Liver (tissue), 9 donors: Measurements from ENCODE around the gene AMHR2. TPM values are rescaled to one million over a fixed set of nuclear protein-coding genes. Genes with fewer than 3 reads are reported as not detected.
"Not testable (repeated sequence)": the region's sequence is repeated elsewhere in the genome, so short reads cannot be mapped to it uniquely, and the experiment has no call there.

Experiments used
- DNase-seq: peaks from one replicate; pipeline ENCODE4 v3.0.0-alpha.2; 2017; ENCODE audit warnings: low spot score
- H3K27ac ChIP-seq, 2 donors: one replicate each; pipeline ENCODE4 v1.7.0; 2013; ENCODE audit warnings: inconsistent platforms in 2 of 2, low read length in 2 of 2, control low read depth in 1 of 2, low read depth in 1 of 2, mild to moderate bottlenecking in 1 of 2
- H3K27me3 ChIP-seq, 4 donors: one replicate each; pipeline versions ENCODE4 v1.6.1 to v1.7.0; 2013; ENCODE audit warnings: low read length in 3 of 4, inconsistent platforms in 1 of 4, mild to moderate bottlenecking in 1 of 4, moderate library complexity in 1 of 4; ENCODE audit not compliant: control insufficient read depth in 4 of 4, insufficient read depth in 4 of 4
- H3K36me3 ChIP-seq, 4 donors: one replicate each; pipeline versions ENCODE4 v1.6.1 to v1.7.0; 2013; ENCODE audit warnings: low read length in 3 of 4, mild to moderate bottlenecking in 3 of 4, low read depth in 1 of 4, moderate library complexity in 1 of 4; ENCODE audit not compliant: control insufficient read depth in 4 of 4, insufficient read depth in 3 of 4
- H3K4me1 ChIP-seq, 4 donors: one replicate each; pipeline versions ENCODE4 v1.6.1 to v1.7.0; 2013; ENCODE audit warnings: low read length in 3 of 4, mild to moderate bottlenecking in 3 of 4, moderate library complexity in 1 of 4; ENCODE audit not compliant: control insufficient read depth in 4 of 4, insufficient read depth in 4 of 4
- H3K4me3 ChIP-seq, 3 donors: one replicate each; pipeline versions ENCODE4 v1.6.1 to v1.7.0; 2013; ENCODE audit warnings: low read length in 3 of 3, control low read depth in 1 of 3, low read depth in 1 of 3, mild to moderate bottlenecking in 1 of 3
- H3K9ac ChIP-seq, 2 donors: one replicate each; pipeline ENCODE4 v1.7.0; 2013; ENCODE audit warnings: low read length in 2 of 2, mild to moderate bottlenecking in 2 of 2, moderate library complexity in 2 of 2, control low read depth in 1 of 2, low read depth in 1 of 2
- H3K9me3 ChIP-seq, 4 donors: one replicate each; pipeline versions ENCODE4 v1.6.1 to v1.7.0; 2013; ENCODE audit warnings: low read length in 3 of 4; ENCODE audit not compliant: control insufficient read depth in 4 of 4
- ATF3 ChIP-seq: IDR thresholded peaks from 2 replicates; pipeline ENCODE4 v1.6.1; 2016; ENCODE audit warnings: antibody characterized with exemption
- CTCF ChIP-seq: fragments of 150-350 bp; IDR thresholded peaks from 2 replicates; pipeline ENCODE4 v1.5.1; 2017; ENCODE audit warnings: improper control_type of control experiment, low read depth, low read length; ENCODE audit not compliant: missing input control
- FOXA1 ChIP-seq: IDR thresholded peaks from 2 replicates; pipeline ENCODE4 v1.6.1; 2016; ENCODE audit warnings: antibody characterized with exemption
- FOXA2 ChIP-seq: IDR thresholded peaks from 2 replicates; pipeline ENCODE4 v1.6.1; 2016; ENCODE audit warnings: antibody characterized with exemption
- GABPA ChIP-seq, 2 donors: IDR thresholded peaks in 1 of 2; conservative IDR thresholded peaks in 1 of 2; 2 replicates each; pipeline ENCODE4 v1.6.1; 2016; ENCODE audit warnings: antibody characterized with exemption in 2 of 2, mild to moderate bottlenecking in 1 of 2, moderate library complexity in 1 of 2
- HNF4A ChIP-seq, 2 donors: conservative IDR thresholded peaks; 2 replicates each; pipeline ENCODE4 v1.6.1; 2016; ENCODE audit warnings: antibody characterized with exemption in 2 of 2, mild to moderate bottlenecking in 2 of 2
- HNF4G ChIP-seq: IDR thresholded peaks from 2 replicates; pipeline ENCODE4 v1.6.1; 2016; ENCODE audit warnings: antibody characterized with exemption
- JUND ChIP-seq, 2 donors: IDR thresholded peaks; 2 replicates each; pipeline ENCODE4 v1.6.1; 2016; ENCODE audit warnings: antibody characterized with exemption in 2 of 2
- MAX ChIP-seq: IDR thresholded peaks from 2 replicates; pipeline ENCODE4 v1.6.1; 2016; ENCODE audit warnings: antibody characterized with exemption
- NR2F2 ChIP-seq: IDR thresholded peaks from 2 replicates; pipeline ENCODE4 v1.6.1; 2016; ENCODE audit warnings: antibody characterized with exemption
- RAD21 ChIP-seq, 2 donors: IDR thresholded peaks; 2 replicates each; pipeline ENCODE4 v1.6.1; 2016; ENCODE audit warnings: antibody characterized with exemption in 2 of 2, mild to moderate bottlenecking in 2 of 2
- RXRA ChIP-seq, 2 donors: IDR thresholded peaks; 2 replicates each; pipeline ENCODE4 v1.6.1; 2017 to 2018; ENCODE audit warnings: antibody characterized with exemption in 2 of 2, mild to moderate bottlenecking in 1 of 2
- SP1 ChIP-seq: IDR thresholded peaks from 2 replicates; pipeline ENCODE4 v1.6.1; 2018; ENCODE audit warnings: antibody characterized with exemption, mild to moderate bottlenecking
- TAF1 ChIP-seq: conservative IDR thresholded peaks from 2 replicates; pipeline ENCODE4 v1.6.1; 2016; ENCODE audit warnings: antibody characterized with exemption, mild to moderate bottlenecking
- YY1 ChIP-seq: IDR thresholded peaks from 2 replicates; pipeline ENCODE4 v1.6.1; 2016; ENCODE audit warnings: antibody characterized with exemption, mild to moderate bottlenecking
- WGBS: extraction: QIAGEN DNeasy Blood & Tissue Kit; methylation state at CpG from one replicate; pipeline ENCODE4 v1.1.7; 2013; 5-methylcytosine and 5-hydroxymethylcytosine counted together
- polyA plus RNA-seq, 2 donors: library from polyadenylated mRNA; stranded (reverse) in 1 of 2; unstranded in 1 of 2; fragments of 200-250 nt in 1 of 2; fragments of >200 nt in 1 of 2; fragmentation: Nextera tagmentation in 1 of 2; extraction: Ambion mirVana in 1 of 2; gene quantifications; one replicate each; pipeline versions ENCODE4 v1.2.1 to v1.2.3, GENCODE V29; 2013 to 2015
- total RNA-seq, 2 donors: library from RNA; depleted of rRNA; stranded (reverse); fragments of >200 nt; gene quantifications; one replicate each; pipeline ENCODE4 v1.2.3, GENCODE V29; 2014
- TF ChIP-seq, protein P1 (sequence below): IDR thresholded peaks from 2 replicates; pipeline ENCODE4 v1.6.1; 2016; ENCODE audit warnings: antibody characterized with exemption, mild to moderate bottlenecking
- TF ChIP-seq, protein P2 (sequence below): IDR thresholded peaks from 2 replicates; pipeline ENCODE4 v1.6.1; 2016; ENCODE audit warnings: antibody characterized with exemption
- donor health status: healthy.
- donor health status: healthy.
- donor health status: healthy.
- donor health status: healthy.
- donor health status: healthy.

The AMHR2 gene
- total and polyA plus RNA-seq, 4 donors: 0.67 to 1.3 (median 0.92) TPM

DNA sequence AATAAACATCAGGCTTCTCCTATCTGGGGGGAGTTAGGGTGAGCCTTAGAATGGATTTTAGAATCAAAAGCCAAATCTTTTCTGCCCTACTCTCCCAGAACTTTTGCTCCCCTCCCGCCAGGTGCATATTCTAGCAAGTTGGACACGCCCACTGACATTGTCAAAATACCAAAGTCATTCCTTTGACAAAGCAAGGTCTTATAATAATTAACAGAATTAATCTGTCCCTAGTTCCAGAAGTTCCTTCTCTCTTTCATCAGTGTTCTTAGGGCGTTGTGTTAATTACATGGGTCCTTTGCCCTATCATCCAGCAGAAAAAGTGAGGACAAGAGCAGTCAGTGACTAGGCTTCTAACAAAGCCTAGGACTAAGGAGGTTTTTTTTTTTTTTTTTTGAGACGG lies 20.3 kb downstream of the AMHR2 start:
- no peak for DNase-seq
- Histone ChIP-seq H3K27ac (no peak overlapping the region), H3K4me3 (no peak overlapping the region), H3K4me1 (peaks cover 0 to 19% (median 5%) of the 10 kb centered on the region in 4 donors), H3K36me3 (peaks cover 3 to 18% (median 12%) of the 10 kb centered on the region in 4 donors), H3K9me3 (no peaks in the 10 kb centered on the region), H3K27me3 (no peaks in the 10 kb centered on the region), H3K9ac (no peak overlapping the region)
- TF ChIP-seq JUND (IDR thresholded peaks at IDR 0.05) (no peak), HNF4A (conservative IDR thresholded peaks at IDR 0.05) (no peak), TAF1 (no peak), FOXA1 (no peak), GABPA (IDR thresholded peaks at IDR 0.05 in 1 of 2, conservative IDR thresholded peaks at IDR 0.05 in 1 of 2) (no peak), YY1 (no peak), CTCF (no peak), HNF4G (no peak), FOXA2 (no peak), MAX (no peak), RXRA (IDR thresholded peaks at IDR 0.05) (no peak), NR2F2 (no peak), ATF3 (no peak), SP1 (no peak), RAD21 (IDR thresholded peaks at IDR 0.05) (no peak)
- TF ChIP-seq, protein P1, sequence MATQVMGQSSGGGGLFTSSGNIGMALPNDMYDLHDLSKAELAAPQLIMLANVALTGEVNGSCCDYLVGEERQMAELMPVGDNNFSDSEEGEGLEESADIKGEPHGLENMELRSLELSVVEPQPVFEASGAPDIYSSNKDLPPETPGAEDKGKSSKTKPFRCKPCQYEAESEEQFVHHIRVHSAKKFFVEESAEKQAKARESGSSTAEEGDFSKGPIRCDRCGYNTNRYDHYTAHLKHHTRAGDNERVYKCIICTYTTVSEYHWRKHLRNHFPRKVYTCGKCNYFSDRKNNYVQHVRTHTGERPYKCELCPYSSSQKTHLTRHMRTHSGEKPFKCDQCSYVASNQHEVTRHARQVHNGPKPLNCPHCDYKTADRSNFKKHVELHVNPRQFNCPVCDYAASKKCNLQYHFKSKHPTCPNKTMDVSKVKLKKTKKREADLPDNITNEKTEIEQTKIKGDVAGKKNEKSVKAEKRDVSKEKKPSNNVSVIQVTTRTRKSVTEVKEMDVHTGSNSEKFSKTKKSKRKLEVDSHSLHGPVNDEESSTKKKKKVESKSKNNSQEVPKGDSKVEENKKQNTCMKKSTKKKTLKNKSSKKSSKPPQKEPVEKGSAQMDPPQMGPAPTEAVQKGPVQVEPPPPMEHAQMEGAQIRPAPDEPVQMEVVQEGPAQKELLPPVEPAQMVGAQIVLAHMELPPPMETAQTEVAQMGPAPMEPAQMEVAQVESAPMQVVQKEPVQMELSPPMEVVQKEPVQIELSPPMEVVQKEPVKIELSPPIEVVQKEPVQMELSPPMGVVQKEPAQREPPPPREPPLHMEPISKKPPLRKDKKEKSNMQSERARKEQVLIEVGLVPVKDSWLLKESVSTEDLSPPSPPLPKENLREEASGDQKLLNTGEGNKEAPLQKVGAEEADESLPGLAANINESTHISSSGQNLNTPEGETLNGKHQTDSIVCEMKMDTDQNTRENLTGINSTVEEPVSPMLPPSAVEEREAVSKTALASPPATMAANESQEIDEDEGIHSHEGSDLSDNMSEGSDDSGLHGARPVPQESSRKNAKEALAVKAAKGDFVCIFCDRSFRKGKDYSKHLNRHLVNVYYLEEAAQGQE: no peak
- TF ChIP-seq, protein P2, sequence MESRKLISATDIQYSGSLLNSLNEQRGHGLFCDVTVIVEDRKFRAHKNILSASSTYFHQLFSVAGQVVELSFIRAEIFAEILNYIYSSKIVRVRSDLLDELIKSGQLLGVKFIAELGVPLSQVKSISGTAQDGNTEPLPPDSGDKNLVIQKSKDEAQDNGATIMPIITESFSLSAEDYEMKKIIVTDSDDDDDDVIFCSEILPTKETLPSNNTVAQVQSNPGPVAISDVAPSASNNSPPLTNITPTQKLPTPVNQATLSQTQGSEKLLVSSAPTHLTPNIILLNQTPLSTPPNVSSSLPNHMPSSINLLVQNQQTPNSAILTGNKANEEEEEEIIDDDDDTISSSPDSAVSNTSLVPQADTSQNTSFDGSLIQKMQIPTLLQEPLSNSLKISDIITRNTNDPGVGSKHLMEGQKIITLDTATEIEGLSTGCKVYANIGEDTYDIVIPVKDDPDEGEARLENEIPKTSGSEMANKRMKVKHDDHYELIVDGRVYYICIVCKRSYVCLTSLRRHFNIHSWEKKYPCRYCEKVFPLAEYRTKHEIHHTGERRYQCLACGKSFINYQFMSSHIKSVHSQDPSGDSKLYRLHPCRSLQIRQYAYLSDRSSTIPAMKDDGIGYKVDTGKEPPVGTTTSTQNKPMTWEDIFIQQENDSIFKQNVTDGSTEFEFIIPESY: no peak
- 82% methylated on average over 4 of the region's 4 CpGs for WGBS

- H3K9ac ChIP-seq, H3K4me3 ChIP-seq, DNase-seq, H3K9me3 ChIP-seq, H3K27ac ChIP-seq, H3K27me3 ChIP-seq: not testable (repeated sequence)
- 88% methylated on average over 11 of the region's 11 CpGs for WGBS
- H3K4me1 ChIP-seq: peaks cover 0 to 19% (median 5%) of the 10 kb centered on the region in 4 donors
- peaks cover 3 to 18% (median 12%) of the 10 kb centered on the region in 4 donors for H3K36me3 ChIP-seq
Observed at GRCh38 chr12:53444593-53445325, 21.1 kb downstream of the AMHR2 start.
